ENCODE data around the gene IL10.

The IL10 gene

DNA sequence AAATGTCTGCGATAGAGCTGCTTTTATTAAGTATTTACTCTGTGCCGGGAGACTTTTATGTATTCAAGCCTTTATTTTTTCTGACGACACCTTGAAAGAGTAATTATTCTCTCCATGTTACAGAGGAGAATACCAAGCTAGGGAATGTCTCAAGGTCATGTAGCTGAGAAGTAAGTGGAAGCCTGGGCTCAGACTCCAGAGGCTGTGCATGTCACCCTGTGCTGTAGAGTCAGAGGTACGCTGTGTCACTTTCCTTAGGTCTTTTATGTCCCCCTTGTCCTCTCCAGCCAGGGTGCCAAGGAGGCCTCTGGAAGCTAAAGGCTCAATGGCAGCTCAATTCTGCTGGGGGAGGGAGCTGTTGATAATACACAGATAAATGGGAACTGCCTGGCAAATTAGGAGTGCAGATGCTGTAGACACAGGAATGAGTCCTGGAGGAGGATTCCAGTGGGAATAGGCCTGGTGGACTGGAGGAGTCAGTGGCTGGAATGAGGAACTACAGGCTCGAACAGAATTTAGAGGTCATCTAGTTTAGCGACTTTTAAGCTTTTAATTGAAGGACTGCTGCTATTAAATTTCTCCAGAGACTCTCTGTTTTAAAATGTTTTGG is 11.0 kb downstream of the IL10 start:
- no peak for DNase-seq

DNA sequence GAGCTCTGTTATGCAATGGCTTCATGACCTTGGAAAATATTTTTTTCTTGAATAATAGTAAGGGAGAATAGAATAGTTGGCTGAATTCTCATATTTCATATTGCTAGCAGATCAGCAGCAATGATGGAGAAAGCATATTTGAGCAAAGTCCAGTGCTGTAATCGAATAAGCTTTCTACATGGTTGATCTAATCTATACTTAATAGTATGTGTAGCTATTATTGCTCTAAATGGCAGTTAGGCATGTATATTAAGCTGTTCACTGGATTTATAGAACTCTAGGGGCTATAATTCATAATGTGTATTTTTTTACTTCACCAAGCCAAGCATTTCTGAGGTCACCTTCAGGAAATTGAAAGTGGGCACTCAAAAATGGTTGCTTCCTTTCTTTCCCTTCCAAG is 11.7 kb downstream of the IL10 start:
- DNase-seq: no peak

DNA sequence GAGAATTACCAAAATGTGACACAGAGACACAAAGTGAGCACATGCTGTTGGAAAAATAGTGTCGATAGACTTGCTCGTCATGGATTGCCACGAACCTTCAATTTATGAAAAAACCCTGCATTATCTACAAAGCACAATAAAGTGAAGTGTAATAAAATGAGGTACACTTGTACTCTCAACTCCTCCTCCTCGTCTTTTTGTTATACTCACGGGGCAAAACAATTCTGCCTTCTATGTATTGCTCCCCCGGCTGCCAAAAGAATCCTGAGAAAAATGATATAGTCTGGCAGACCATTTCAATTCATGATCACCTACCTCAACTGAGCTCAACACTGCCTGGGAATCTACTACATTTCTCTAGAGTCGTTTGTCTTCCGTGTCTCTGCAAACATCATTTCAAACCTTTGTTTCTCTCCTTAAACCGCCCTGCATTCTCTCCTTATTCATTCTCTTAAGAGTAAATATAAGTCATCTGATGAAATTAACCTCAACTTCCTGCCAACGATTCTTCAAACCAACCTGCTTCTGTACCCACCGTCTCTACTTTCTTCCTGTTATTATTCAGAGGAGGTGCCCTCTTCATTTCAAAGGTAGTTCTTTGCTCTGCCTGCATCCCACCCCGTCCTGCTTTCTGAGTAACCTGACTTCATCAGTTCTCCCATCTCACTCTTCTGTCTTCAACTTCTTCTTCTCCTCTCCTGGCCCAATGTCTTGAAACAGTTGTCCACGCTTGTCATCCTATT is 14.6 kb downstream of the IL10 start:
- no peak for DNase-seq

DNA sequence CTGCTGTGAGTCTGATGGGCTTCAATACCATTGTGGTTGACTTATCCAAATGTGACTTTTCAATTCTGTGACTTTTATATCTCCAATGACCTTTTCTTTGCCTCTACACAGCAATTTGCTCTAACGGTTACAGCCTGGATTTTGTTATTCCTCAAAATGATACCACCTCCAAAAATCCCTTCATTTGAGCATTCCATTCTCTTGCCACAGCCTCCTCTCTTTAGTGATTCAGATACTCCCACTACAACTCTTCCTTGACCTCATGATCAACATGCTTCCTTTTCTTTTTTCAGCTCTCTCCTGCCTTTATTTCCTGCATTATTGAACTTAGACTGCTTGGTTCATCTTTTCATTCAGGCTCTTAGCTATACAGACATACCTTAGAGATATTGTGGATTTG is 18.3 kb downstream of the IL10 start:
- no peak for DNase-seq

DNA sequence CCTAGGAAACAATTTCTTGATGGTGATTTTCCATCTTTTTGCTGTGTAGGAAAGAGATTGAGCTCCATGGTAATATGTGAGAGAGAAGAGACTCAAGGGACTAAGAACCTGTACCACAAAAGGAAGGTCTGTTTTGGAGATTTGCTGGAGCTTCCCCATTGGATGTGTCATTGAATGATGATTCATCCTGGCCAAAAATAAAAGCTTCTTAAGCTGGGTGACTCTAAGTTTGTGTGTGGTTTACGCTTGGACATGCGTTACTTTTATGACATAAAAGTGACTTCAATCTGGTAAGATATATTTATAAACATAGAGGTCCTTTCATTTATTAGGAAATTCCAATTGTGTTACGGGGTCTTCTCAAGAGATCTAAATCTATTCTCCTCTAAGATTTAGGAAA is 19.2 kb downstream of the IL10 start:
- no peak for DNase-seq

DNA sequence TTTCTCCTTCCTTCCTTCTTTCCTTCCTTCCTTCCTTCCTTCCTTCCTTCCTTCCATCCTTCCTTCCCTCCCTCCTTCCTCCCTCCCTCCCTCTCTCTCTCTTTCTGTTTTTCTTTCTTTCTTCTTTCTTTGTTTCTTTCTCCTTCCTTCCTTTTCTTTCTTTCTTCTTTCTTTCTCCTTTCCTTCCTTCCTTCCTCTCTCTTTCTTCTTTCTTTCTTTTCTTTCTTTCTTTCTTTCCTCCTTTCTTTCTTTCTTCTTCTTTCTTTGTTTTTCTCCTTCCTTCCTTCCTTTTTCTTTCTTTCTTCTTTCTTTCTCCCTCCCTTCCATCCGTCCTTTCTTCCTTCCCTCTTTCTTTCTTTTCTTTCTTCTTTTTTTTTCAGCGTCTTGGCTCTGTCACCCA is 19.8 kb downstream of the IL10 start:
- no peak for DNase-seq

DNA sequence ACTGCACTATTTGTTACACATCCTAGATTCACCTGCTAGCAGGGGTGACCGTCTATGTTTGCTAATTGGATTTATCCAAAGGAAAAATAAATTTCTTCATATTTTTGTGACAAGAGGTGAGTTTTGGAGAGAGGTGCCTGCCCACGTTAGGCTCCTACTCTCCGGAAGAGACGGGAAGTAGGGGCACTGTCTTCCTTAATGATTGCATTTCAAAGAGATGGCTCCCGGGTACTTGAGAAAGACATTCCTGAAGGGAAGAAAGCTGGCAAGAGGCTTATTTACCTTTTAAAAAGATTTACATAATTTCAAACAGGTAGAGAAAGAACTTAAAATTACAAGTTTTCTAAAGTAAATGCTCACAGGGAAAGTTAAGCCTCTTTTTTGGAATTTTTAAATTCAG is 20.4 kb downstream of the IL10 start:
- no peak for DNase-seq

DNA sequence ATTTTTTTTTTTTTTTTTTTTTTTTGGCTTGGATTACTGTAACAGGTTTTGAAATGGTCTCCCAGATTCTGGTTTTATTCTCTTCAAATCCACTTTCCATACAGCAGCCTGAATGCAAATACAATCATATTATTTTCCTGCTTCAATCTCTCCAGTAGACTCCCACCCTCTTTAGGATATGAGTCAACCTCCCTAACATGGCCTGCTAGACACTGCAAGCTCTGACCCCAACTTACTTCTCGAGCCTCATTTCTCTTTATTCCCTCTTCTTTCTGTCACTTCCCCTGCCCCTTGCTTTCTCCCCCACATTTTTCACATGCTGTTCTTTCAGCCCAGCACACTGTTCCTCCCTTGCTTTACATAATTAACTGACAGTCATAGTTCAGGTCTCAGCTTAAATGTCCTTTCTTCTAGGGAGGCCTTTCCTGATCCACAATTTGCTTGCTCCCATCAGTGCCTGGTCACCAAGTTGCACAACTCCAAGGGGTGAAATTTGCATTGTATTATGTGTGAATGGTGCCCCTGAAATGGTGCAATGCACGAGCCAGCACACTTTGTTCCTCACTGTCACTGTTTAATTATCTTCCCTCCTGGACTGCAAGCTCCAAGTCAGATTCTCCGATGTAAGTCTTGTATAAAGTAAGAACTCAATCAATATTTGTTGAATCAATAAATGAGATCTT is 23.8 kb downstream of the IL10 start:
- no peak for DNase-seq

DNA sequence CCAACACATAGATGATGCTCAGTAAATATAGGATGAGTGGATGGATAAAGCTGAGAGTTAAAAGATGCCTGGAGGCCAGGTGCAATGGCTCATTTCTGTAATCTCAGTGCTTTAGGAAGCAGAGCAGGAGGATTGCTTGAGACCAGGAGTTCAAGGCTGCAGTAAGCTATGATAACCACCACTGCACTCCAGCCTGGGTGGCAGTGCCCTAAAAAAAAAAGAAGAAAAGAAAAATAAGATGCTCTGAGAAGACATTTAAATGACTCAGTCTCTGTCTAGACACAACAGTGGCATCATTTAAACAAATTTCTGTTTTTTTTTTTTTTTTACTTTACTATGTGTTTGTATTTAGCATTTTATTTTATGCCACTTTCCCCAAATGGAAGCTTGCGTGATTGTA is 27.0 kb downstream of the IL10 start:
- DNase-seq: no peak

DNA sequence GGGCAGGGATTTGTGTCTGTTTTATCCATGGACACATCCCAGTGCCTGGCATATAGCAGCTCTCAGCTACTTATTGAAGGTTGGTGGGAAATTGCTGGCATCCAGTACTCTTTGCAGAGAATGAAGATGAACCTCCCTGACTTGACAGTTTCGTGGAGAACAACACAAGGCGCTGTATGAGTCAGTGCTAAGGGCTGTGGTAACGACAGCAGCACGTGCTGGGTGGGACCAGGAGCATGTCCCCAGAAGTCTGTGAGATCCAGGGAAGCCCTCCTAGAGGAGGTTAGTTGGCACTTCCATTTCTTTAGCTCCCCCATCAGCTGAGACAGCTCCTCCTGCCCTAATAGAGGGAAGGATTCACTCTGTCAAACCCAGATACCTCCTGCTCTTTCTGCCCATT is 27.6 kb downstream of the IL10 start:
- no peak for DNase-seq

DNA sequence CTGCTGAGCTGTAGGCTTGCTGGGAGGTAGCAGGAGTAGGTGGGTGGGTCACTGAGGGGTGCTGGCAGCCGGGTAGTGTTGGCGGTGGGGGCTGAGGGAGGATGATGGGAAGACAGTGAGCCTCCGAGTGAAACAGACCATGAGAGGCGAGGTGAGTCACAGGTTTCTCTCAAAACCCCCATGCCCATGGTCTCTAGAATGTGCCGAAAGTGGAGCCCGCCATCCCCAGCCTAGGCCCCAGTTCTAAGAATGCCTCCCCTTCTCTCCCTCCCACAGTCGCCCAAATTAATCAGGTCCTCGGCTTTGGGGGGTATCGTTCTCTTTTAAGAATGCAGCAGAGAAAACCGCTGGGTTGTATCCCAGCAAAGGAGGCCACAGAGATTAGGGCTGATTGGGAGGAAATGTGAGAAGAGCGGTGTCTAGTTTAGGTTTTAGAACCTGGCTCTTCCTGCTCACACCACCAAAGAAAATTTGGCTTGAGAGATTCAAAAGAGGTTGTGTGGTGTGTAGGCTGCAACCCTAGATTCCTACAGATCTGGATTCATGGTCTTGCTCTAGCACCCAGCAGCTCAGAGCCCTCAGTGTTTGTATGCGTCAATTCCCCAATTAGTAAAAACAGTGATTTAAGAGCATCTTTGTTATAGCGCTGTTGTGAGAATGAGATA is 29.4 kb downstream of the IL10 start:
- DNase-seq: no peak

DNA sequence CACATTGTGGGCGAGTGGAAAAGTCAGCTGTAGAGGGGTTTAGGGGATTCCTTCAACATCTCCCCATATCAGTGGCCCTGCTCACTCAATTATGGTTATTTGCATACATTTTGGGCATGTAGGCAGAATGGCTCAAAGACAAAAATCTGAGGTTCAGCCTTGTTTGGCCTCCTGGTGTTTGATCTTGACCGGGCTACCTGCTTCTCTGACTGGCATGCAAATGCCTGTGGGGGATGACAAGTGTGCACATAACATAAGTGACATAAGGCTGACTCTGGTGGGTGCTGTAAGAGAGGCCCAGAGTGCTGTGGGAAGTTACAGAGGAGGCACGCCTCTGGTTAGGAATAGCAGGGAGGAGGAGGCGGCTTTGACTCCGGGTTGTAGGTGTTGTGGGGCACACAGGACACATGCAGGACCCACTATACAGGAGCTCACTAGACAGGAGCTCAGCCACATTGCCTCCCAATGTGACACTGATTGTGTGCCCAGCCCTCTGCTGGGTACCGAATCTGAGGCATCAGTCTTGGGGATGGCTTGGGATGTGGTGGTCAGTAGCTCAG is 31.1 kb downstream of the IL10 start:
- no peak for DNase-seq

DNA sequence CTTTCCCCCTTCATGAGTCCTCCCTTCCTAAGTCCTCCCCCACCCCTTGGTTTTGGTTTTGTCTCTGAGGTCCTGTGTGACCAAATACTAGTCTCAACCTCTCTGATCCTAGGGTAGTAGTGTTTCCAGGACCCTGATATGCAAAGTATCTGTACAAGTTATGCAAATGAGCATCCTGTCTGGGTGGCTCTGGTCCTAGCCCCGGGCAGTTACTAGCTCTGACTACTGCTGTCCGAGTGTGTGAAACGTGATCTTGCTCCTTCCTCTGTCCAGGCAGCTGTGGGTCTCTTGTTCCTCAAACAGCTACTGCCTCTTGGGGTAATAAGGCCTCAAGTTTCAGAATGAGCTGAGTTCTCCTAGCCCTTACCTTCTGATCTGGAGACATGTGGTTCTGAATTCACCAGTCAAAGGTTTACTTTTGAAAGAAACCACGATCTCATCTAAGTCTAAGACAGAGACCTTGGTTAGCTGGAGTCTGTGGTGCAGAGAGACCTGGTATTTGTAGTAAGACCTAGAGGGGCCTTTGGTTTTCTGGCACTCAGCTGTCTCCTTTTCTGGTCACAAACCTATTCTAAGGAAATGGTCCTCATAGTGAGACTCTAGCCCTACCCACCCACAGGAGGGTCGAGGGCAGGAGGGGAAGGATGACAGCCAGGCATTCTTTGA is 32.8 kb downstream of the IL10 start:
- no peak for DNase-seq

DNA sequence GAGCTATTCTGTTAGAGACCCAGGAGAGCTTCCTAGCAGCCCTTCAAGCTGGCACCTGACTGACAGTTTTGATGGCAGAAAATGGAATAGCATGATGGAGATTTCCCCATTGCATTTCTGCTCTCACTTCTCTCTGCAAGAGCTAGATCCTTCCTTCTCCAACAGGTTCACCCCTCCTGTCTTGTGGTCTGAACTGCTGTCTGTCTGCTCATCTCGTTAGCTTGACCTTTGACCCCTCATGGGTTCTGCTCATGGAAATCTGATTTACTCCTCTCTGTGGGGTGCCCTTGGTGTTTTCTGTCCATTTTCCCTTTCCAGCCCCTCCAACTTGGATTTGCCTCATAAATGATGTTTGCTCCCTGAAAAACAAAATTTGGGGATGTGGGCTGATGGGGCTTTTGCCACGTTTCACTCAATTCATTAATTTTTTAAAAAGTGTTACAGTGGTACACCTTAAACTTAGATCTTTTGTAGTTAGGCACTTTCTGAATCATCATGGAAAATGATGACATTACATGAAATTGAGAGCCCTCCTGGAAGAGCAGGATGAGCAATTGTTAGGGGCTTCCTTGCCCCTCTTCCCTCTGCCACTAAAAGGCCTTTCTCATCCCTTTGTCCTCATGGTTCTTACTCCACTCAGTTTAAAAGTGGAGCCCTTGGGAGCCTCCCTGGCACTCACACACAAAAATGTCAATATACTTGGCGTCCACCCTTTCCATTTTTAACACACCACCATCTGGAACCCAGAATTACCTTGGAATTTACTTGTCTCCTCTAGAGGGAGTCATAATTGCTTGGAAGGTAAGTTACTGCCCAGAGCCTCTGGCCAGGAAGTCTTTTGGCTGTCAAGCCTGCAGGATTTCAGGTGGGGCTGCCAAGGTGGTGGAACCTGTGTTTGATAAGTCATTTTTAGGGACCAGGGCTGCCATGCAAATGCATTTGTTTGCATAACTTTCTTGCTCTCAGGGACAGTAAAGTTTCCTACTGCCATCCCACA is 33.6 kb downstream of the IL10 start:
- DNase-seq: no peak

DNA sequence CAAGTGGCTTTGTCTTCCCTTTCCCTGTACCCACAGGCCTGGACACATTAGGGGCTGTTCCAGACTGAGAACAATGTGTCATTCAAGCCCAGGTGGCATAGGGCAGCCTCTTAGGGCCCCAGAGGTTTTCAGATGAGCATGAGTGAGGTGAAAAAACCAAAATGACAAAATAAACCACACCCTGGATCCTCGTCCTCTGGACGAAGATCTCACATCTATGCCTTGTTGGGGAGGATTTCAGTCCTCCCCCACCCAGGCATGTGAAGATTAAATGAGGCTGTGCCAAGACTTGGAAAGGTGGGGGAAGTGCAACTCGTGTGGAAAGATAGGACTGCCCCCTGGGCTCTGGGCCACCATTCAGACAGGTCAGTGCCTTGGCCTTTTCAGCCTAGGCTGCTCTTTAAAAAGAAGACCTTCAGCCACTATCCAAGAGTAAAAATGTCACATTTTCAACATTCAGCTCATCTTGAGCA is 34.5 kb downstream of the IL10 start:
- DNase-seq: no peak

DNA sequence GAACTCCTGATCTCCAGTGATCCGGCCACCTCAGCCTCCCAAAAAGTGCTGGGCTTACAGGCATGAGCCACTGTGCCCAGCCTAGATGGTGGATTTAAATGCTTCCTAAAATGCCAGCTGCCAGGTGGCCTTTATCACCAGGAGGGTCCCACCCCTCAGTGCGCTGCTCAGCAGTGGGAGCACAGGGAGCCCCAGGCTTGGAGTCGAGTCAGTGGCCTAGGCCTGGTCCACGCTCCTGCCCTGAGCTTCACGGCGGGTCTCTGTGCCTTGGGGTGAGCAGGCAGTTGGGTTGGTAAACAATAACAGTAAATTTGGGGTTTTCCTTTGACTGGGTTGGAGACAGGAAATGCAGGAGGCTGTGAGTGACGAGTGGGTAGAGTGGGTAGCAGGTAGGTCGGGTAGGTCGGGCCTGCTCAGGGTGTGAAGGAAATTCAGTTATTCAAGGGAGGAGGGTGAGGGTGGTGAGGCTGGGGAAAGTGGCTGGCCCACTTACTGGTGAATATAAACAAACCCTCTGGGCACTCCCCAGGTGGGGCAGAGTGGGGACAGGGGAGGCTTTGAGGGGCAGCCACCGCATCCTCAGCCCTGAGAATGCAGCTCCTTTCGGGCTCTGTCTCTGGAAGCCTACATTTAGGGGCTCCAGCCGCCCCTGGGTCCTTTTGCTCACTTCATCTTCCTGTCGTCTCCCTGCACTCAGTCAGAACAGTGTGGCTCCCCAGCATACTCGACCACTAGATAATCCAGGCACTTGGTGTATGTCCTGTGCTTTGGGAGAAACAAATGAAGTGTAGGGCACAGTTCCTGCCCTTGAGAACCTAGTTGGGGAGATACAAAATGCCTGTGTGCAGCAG is 35.2 kb downstream of the IL10 start:
- DNase-seq: no peak

DNA sequence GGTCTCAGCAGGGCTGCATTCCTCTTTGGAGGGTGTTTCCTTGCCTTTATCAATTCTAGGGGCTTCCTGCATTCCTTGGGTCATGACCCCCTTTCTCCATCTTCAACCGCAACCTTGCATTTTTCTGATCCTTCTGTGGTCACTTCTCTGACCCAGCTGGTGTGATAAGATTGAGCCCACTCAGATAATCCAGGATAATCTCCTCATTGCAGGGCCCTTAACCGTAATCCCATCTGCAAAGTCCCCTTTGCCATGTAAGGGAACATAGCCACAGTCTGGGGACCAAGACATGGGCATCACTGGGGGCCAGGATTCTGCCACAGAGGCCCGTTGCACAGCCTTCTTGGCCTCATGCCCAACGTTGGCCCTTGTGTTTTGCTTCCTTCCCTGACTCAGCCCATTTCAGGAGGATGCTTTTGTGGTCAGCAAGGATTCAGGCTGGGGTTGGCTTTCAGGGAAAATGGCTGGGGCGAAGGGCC is 36.7 kb downstream of the IL10 start:
- no peak for DNase-seq

DNA sequence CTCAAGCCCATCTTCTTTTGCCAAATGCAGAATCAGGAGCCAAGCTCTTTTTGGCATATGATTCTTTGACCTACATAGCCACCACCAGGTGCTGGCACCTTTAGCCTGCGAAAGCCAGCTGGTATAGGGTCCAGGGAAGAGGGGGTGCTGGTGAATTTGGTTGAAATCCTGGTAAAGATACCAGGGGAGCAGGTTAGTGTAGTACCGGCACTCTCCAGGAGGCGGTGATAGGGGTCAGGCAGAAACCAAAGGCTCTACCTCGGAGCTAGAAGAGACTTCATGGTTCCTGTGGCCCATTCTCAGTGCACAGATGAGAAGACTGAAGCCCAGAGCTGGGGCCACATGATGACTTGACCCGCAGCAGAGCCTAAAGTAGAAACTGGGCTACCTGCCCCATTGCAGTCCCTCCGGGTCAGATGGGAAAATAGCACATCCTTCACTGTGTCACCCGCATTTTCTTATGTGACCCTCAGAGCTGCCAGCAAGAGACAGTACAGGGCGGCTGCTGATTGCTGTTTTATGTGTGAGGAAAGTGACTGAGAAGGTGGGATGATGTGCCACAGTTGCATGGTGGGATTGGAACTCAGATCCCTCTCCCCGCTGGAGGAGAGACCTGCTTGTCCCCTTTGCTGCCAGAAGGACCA is 37.7 kb downstream of the IL10 start:
- DNase-seq: no peak

DNA sequence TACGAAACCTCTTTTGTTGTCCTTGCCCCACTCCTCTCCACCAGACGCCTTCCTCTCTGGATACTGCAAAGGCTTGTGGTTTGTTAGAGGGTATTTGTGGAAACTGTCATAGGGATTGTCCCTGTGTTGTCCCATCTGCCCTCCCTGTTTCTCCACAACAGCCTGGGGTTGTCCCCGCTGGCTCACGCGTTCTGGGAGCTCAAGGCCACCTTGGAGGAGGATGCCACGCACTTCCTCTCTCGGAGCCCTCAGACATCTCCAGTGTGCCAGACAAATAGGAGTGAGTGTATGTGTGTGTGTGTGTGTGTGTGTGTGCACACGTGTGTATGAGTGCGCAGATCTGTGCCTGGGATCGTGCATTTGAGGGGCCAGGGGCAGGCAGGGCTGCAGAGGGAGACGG is 39.3 kb downstream of the IL10 start:
- no peak for DNase-seq

DNA sequence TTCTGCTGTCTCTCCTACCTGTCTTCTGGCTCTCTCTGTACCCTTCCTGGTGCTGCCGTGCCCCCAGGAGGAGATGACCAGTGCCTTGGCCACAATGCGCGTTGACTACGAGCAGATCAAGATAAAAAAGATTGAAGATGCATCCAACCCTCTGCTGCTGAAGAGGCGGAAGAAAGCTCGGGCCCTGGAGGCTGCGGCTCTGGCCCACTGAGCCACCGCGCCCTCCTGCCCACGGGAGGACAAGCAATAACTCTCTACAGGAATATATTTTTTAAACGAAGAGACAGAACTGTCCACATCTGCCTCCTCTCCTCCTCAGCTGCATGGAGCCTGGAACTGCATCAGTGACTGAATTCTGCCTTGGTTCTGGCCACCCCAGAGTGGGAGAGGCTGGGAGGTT is 39.8 kb downstream of the IL10 start:
- DNase-seq: no peak

Data from NCI-H2029 treated with DMSO at 0.1 percent for 48 hours (cell line).